Ishikawa (cell line): ENCODE results near the gene HIF1A.

Source experiments
- CEBPB ChIP-seq: IDR thresholded peaks from 2 replicates; pipeline ENCODE4 v1.6.1; 2012
- CREB1 ChIP-seq: IDR thresholded peaks from 2 replicates; pipeline ENCODE4 v1.6.1; 2012; ENCODE audit warnings: low read depth
- EGR1 ChIP-seq: IDR thresholded peaks from 2 replicates; pipeline ENCODE4 v1.6.1; 2012
- EP300 ChIP-seq: IDR thresholded peaks from 2 replicates; pipeline ENCODE4 v1.6.1; 2012; ENCODE audit warnings: borderline replicate concordance
- FOXM1 ChIP-seq: IDR thresholded peaks from 2 replicates; pipeline ENCODE4 v1.6.1; 2012; ENCODE audit warnings: low read depth, borderline replicate concordance
- MAX ChIP-seq: IDR thresholded peaks from 2 replicates; pipeline ENCODE4 v1.6.1; 2012
- NFIC ChIP-seq: IDR thresholded peaks from 2 replicates; pipeline ENCODE4 v1.6.1; 2012
- RAD21 ChIP-seq: IDR thresholded peaks from 2 replicates; pipeline ENCODE4 v1.6.1; 2012; ENCODE audit warnings: low read depth
- REST ChIP-seq: IDR thresholded peaks from 2 replicates; pipeline ENCODE4 v1.6.1; 2012; ENCODE audit warnings: low read depth, mild to moderate bottlenecking
- TAF1 ChIP-seq: IDR thresholded peaks from 2 replicates; pipeline ENCODE4 v1.6.1; 2012; ENCODE audit warnings: low read depth, mild to moderate bottlenecking
- TCF12 ChIP-seq: IDR thresholded peaks from 2 replicates; pipeline ENCODE4 v1.6.1; 2012; ENCODE audit warnings: low read depth
- TEAD4 ChIP-seq: IDR thresholded peaks from 2 replicates; pipeline ENCODE4 v1.6.1; 2012
- USF1 ChIP-seq: IDR thresholded peaks from 2 replicates; pipeline ENCODE4 v1.6.1; 2012
- YY1 ChIP-seq: IDR thresholded peaks from 2 replicates; pipeline ENCODE4 v1.6.1; 2012; ENCODE audit warnings: low read depth
- ZBTB7A ChIP-seq: IDR thresholded peaks from 2 replicates; pipeline ENCODE4 v1.6.1; 2012; ENCODE audit warnings: low read depth

Gene HIF1A

GRCh38 chr14:61690982-61691381, 4.3 kb upstream of the HIF1A start:
- TF ChIP-seq TAF1 (no peak), USF1 (no peak), CEBPB (no peak), NFIC (no peak), TCF12 (no peak), YY1 (no peak), RAD21 (no peak), CREB1 (no peak), EP300 (no peak), TEAD4 (no peak), FOXM1 (no peak), MAX (no peak), REST (no peak), ZBTB7A (no peak), EGR1 (no peak)

- TF ChIP-seq CREB1 (no peak), NFIC (no peak), TEAD4 (no peak), RAD21 (no peak), ZBTB7A (no peak), FOXM1 (no peak), EP300 (no peak), REST (no peak), MAX (no peak), TAF1 (no peak), USF1 (no peak), CEBPB (no peak), TCF12 (no peak), EGR1 (no peak), YY1 (no peak)
Measured at GRCh38 chr14:61691495-61691894, 3.8 kb upstream of the HIF1A start.

GRCh38 chr14:61694039-61694438, 1.3 kb upstream of the HIF1A start:
- TF ChIP-seq FOXM1: no peak
- TF ChIP-seq USF1: no peak
- no peak for TF ChIP-seq MAX
- no peak for TF ChIP-seq CREB1
- no peak for TF ChIP-seq CEBPB
- TF ChIP-seq RAD21: no peak
- no peak for TF ChIP-seq EP300
- TF ChIP-seq TCF12: no peak
- TF ChIP-seq ZBTB7A: no peak
- no peak for TF ChIP-seq NFIC
- no peak for TF ChIP-seq REST
- no peak for TF ChIP-seq EGR1
- TF ChIP-seq TEAD4: no peak
- no peak for TF ChIP-seq TAF1
- no peak for TF ChIP-seq YY1
